HT1080 (cell line): ENCODE results near the gene SPC25. TPM values are rescaled to one million over a fixed set of nuclear protein-coding genes. Genes with fewer than 3 reads are reported as not detected.
"Not testable (repeated sequence)": the region's sequence is repeated elsewhere in the genome, so short reads cannot be mapped to it uniquely, and the experiment has no call there.

Source experiments
- DNase-seq: peaks from one replicate; pipeline ENCODE4 v3.0.0-alpha.2; 2015; ENCODE audit warnings: low read depth
- total RNA-seq: library from RNA; depleted of rRNA; stranded (reverse); fragments of >200 nt; shearing (Covaris generic); gene quantifications from 2 replicates; pipeline ENCODE4 v1.2.3, GENCODE V29; 2014

Gene SPC25
- total RNA-seq, 1 experiment from 2014 or later = 27.1 TPM

DNA sequence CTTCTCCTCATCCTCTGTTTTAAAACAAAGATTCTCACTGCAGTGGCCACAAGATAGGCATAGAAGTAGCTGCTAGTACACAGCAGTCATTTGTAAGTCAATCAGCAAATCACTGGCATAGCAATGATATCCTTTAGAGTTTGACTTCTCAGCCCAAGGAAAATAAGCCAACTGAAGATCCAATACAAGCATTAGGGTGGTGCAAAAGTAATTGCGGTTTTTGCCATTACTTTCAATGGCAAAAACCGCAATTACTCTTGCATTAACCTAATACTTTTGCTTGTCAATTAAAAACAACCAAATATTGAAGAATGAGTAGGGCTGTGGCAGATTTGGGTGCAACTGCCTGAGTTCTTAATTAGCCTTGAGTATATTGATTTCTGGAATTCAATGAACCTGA is 13.7 kb upstream of the SPC25 start:
- DNase-seq = no peak

DNA sequence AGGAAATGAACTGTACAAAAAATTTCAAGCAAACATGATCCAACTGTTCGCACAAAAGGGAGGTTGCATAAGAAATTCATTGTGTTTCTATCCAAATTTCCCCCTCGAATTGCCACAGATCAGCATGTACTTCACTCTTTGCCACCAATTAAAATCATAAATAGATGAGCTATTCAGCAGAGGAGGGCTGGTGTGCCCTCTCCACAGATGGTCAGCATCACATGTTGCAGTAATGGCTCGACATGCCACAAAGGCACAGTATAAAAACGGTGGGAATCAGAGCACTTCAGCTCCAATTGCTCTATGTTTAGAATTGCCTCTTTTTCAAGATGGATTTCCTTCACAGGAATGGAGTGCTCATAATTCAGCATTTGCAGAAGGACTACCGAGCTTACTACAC is 10.8 kb upstream of the SPC25 start, which contains the start of gene G6PC2:
Gene G6PC2, plus strand, starts transcription at position 289 of the 400 bp plus-strand sequence. Its CDS starts 41 bp downstream, at position 330.
- no peak for DNase-seq

DNA sequence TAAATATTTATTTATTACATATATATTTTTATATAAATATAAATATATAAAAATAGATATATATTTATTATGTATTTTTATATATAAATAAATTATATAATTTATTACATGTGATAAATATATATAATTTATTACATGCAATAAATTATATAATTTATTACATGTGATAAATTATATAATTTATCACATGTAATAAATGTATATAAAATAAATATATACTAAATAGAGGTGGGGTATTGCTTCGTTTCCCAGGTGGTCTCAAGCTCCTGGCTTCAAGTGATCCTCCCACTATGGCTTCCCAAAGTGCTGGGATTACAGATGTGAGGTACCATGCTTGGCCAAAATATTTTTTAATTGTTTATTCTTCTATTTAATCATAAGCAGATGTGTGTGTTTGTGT is 7.2 kb upstream of the SPC25 start:
- no peak for DNase-seq

DNA sequence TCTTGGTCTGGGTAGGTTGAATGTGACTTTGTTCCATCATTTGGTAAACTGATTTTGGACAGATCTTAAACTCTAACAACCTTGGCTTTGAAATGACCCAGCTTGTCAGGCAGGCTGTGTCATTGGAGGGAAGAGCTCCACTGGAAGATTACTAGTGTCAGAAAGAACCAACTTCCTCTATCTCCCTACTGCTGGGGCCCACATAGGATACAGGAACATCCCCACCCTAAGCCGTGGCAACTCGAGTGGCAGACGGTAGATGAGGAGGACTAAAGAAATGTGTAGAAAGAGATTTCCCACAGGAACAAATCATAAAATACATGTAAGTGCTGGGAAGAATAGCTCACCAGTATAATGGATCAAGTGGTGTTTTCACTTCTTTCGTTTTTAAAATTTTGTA is 6.6 kb upstream of the SPC25 start:
- DNase-seq = no peak

DNA sequence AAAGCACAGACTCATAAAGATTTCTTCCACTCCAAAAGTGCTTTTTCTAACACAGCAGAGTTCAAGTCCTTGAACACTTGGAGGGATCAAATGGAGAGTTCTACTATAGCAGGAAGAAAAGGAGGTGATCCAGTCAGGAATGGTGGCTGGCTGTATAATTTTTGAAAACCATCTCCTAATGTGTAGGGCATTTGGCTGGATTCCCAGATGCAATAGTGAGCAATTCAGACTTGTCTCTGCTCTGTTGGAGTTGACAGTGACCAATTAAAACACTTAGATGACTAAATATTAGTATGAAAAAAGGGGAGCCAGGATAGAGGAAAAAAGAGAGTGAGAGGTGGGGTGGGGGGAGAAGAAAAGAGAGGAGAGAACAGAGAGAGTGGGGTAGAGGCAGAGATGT is 5.5 kb upstream of the SPC25 start:
- no peak for DNase-seq

DNA sequence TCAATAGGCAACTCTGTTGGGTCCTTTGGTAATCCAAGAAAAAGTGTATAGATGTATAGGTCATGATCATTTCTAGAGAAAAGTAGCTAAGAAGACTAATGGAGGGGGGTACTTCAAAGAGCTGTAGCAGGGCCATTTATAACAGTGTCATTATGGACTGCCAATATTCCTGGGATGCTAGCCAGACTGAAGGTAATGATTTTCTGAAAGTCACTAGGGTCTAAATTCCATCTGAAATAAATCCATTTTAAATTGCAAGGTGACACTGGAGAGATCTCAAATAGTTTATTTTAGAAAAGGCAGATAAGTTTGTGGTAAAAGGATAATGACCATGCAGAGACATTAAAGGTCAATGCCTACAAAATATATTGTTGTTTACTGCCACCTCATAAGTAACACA is 4.5 kb upstream of the SPC25 start:
- no peak for DNase-seq

DNA sequence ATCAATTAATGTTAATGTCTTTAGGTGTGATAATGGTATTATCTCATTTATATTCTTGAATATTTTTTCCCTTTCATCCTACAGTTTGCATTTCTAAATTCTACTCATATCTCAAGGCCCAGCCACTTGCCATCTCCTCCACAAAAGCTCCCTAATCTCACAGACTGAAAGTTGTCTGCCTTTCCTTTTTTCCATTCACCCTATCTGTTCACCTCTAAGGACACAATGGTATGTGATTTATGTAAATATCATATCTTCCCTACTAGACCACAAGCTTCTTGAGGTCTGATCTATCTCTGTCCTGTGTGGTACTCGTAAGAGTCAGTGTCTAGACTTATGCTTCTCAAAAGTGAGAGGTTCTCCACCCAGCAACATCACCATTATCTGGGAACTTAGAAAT is 3.9 kb upstream of the SPC25 start:
- DNase-seq = no peak

DNA sequence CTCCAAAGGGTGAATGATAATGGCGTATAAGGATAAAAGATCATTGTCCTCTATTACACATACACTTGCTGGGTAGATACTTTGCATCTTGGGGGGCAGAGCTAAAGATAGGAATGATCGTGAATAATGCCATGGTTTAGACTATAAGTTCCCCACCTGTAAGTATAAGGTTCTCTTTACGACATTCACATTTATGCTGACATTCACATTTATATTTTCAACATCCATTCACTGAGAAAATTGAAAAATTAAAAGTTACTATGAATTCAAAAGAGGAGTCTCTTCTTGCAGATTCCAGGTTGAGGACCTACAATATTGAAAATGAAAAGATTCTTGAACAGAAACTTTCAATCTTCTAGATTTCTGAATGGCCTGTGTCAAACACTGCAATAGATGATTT is 2.1 kb upstream of the SPC25 start:
- DNase-seq = no peak

DNA sequence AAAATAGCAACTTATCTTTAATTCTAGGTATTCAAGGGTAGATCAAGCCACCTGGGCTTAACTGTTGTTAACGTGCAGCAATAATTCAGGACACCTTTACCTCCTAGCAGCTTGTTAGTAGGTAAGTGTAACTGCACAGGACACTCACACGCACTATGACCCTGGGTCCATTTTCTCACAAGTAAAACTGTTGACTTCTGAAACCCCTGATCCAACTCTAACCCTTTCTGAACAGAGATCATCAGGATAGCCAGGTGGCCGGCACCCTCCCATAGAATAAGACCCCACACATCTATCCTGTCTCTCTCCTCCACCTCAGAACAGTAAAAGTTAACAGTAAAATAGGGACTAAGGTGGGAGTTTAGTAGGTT is 610 bp downstream of the SPC25 start:
- DNase-seq = no peak

DNA sequence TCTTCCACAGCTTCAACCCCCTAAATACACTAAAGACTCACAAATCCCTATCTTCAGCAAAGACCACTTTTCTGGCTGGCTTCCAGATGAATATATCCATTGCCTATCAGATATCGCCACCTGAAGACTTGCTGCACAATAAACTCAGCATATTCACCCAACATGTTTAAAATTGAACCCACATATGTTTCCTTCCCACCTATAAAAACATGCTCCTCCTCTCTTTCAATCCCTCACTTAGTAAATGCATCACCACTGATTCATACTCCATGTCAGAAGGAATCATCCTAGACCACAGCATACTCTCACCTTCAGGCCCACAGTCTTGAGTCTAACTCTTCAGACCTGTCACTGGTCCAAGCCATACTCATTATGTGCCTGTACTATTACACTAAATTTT is 5.3 kb downstream of the SPC25 start:
- peak; percentile 82 for DNase-seq

DNA sequence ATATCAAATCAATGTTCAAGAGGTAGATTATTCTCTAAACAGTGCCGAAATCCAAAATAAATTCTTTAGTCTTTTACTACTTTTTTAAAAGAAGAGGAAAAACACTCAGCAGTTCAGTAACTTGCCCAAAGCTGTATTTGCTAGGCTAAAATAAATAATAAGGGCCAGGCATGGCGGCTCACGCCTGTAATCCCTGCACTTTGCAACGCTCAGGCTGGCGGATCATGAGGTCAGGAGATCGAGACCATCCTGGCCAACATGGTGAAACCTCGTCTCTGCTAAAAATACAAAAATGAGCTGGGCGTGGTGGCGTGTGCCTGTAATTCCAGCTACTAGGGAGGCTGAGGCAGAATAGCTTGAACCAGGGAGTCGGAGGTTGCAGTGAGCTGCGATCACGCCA is 8.1 kb downstream of the SPC25 start:
- not testable (repeated sequence) for DNase-seq

DNA sequence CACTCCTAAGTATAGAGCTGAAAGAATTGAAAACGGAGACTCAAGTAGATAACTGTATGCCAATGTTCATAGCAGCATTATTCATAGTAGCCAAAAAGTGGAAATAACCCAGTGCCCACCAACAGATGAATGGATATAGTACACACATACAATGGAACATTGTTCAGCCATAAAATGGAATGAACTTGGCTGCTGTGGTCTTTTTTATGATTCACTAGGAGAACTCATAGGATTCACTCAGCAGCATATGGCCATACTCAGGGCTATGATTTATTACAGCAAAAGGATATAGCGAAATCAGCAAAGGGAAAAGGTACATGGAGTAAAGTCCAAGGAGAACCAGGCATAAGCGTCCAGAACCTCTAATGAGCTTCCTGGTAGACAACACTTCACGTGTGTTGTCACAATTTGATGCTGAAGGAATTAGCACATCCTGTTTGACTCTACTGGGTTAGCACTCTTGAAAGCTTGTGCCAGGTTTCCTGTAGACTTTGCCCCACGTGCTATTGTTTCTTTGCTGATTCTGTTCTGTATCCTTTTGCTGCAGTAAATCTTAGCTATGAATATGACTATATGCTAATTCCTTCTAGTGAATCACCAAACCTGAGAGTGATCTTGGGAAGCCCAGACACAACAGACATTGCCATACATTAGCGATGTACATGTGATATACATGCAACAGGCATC is 15.7 kb downstream of the SPC25 start:
- peak; percentile 39 for DNase-seq

DNA sequence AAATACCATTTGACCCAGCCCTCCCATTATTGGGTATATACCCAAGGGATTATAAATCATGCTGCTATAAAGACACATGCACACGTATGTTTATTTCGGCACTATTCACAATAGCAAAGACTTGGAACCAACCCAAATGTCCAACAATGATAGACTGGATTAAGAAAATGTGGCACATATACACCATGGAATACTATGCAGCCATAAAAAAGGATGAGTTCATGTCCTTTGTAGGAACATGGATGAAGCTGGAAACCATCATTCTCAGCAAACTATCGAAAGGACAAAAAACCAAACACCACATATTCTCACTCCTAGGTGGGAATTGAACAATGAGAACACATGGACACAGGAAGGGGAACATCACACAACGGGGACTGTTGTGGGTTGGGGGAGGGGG is 19.4 kb downstream of the SPC25 start:
- not testable (repeated sequence) for DNase-seq

DNA sequence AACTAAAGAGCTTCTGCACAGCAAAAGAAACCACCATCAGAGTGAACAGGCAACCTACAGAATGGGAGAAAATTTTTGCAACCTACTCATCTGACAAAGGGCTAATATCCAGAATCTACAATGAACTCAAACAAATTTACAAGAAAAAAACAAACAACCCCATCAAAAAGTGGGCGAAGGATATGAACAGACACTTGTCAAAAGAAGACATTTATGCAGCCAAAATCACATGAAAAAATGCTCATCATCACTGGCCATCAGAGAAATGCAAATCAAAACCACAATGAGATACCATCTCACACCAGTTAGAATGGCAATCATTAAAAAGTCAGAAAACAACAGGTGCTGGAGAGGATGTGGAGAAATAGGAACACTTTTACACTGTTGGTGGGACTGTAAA is 19.9 kb downstream of the SPC25 start:
- DNase-seq = not testable (repeated sequence)

DNA sequence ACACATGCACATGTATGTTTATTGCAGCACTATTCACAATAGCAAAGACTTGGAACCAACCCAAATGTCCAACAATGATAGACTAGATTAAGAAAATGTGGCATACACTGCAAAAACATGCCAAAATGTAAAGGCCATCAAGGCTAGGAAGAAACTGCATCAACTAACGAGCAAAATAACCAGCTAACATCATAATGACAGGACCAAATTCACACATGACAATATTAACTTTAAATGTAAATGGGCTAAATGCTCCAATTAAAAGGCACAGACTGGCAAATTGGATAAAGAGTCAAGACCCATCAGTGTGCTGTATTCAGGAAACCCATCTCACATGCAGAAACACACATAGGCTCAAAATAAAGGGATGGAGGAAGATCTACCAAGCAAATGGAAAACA is 23.1 kb downstream of the SPC25 start:
- DNase-seq = not testable (repeated sequence)

DNA sequence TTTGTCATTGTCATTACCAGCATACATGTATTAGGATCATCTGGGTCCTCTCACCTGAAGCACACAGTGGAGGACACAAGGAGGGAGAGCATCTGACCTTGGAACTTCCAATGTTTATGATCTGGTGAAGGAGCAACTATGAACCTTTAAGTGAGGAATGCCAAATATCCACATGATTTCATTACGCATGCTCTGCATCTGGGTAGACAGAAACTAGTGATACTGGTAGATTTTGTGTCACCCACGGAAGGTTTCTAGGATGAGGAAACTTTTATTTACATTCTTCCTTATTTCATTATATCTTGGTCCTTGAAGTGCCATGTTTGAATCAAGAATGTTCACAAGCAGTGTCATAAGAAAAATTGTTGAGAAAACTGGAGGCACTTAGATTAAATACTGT is 32.1 kb downstream of the SPC25 start:
- DNase-seq = no peak

DNA sequence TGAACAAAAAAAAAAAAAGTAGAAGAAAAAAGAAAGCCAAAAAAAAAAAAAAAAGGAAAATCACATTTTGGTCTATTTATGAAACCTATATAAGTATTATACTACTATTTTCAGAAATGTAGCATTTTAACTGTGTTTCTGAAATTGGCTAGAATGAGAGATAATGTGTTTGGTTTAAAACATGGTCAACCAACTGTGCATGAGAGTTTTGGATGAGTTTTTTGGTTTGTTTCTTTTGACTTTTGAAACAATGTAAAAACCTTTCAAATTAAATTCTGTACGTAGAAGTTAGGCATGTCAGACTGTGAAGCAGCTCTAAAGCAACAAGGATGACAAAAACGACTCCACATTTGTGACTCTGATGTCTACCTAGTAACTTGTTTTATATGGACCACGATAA is 34.6 kb downstream of the SPC25 start:
- no peak for DNase-seq

DNA sequence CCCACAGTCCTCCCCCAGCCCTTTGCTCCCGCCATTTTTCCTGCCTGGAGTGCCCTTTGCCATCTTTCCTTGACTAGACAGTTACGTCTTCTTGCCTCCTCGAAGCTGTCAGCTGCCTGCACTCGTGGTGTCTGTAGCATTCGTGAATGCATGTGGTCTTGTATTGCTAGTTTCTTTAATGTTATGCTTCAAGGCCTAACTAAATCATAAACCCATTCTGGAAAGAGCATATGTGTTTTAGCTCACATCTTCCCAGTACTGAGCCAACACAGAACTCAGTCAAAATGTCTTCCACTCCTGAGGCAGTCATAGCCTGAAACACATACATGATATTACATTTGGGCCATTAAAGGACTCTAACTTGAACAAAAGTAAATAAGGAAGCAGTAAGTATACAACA is 35.6 kb downstream of the SPC25 start:
- no peak for DNase-seq

DNA sequence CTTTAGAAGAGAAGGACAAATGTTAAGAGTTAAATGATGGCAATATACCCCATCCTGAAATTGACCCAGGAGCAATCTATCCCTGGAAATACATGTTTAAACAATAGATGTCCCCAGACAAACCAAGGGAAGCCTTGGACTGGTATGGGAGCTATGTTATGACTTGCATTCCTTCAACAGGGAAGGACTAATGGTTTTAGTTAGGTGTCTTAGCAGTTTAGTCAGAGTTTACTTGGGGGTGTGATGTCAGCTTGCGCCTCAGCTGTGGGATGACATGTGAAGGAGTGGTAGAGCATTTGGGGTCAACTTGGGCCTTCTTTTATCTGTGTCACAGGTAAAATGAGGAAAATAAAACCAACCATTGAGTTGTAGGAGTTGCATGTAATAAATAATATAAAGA is 36.8 kb downstream of the SPC25 start:
- no peak for DNase-seq

DNA sequence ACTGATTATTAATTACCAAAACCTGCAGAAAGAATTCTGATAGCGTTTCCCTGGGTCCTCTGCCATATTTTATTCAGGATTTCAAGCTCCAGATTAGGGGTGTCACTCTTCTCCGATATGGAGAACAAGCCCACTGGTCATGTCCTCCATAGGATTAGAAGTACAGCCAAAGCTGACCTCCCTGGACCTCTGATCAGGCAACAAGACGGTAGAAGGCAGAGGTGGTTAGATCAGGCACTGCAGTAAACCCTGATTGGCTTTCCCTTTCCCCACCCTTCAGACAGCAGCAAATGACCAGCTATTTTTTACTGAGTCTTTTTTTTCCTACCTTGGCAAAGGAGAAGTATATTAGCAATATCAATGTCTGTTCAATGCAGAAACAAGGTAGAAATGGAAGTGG is 37.7 kb downstream of the SPC25 start:
- no peak for DNase-seq

DNA sequence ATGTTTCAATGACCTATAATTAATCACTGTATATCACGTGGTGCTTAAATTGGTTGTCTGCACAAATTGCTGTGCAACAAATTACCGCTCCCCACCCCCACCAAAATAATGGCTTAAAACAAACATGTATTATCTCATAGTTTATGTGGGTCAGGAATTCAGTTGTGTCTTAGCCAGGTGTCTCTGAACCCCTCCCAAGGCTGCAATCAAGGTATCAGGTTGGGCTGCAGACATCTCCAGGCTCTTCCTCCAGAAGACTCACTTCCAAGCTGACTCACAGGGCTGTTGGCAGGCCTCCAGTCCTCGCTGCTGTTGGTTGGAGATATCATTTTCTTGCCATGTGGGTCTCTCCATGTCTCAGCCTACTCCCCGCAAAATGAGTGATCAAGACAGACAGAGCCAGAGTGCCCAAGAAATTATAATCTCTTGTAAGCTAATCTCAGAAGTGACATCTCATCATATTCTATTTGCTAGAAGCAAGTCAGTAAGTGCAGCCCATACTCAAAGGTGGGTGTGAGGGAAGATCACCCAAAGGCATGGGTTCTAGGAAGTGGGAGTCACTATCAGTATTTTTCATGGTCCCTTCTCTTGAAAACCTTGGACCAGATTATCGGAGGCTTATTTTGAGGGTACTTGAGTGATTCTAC is 38.4 kb downstream of the SPC25 start:
- peak; percentile 91 for DNase-seq

DNA sequence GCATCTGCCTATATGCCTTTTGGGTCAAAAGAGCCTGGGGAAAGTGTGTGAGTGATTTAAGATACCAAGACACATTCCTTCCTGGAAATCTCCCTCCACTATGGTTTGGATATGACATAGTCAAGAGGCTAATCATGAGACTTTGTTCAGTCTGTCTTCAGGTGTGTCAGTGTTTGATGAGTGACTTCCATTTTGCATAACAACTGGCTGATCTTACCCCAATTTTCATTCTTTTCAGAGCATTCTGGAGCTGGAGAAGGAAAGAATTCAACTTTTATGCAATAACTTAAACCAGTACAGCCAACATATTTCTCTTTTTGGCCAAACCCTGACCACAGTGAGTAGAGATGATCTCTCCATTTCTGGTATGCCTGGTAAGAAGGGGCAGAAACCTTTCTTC is 39.4 kb downstream of the SPC25 start:
- DNase-seq = no peak

DNA sequence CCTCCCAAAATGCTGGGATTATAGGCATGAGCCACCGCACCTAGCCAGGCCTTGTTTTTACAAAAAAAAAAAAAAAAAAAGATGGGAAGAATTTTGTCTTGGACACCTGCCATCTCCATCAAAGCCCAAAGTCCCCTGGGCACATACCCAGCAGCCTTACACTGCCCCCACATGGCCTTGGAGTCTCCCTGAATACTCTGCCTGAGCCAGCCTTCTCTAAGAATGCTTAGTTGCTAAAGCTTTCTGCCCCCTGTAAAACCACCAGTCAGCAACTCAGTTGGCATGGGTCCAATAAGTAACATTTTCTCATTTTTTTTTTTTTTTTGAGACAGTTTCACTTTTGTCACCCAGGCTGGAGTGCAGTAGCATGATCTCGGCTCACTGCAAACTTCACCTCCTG is 40.6 kb downstream of the SPC25 start:
- DNase-seq = peak; percentile 50
